HepG2 (cell line): ENCODE measurements around the gene ADAR. TPM values are rescaled to one million over a fixed set of nuclear protein-coding genes. Genes with fewer than 3 reads are reported as not detected.

Experiments used
- ARID2 ChIP-seq: sonication (generic); formaldehyde crosslinking; IDR thresholded peaks from 2 replicates; pipeline ENCODE4 v1.8.1; 2022; ENCODE audit warnings: mild to moderate bottlenecking, missing genetic modification reagents, borderline replicate concordance
- HIVEP1 ChIP-seq: sonication (generic); formaldehyde crosslinking; IDR thresholded peaks from 2 replicates; pipeline ENCODE4 v1.4.0; 2020; ENCODE audit warnings: mild to moderate bottlenecking, missing genetic modification reagents
- HNRNPK ChIP-seq: fragments of 200-400 bp; formaldehyde crosslinking; IDR thresholded peaks from 2 replicates; pipeline ENCODE4 v1.6.1; 2018; ENCODE audit warnings: low read length, low read depth, moderate library complexity, mild to moderate bottlenecking; ENCODE audit not compliant: poor library complexity, severe bottlenecking
- KDM2A ChIP-seq: sonication (generic); formaldehyde crosslinking; IDR thresholded peaks from 2 replicates; pipeline ENCODE4 v1.4.0; 2020; ENCODE audit warnings: low read depth, missing genetic modification reagents, borderline replicate concordance
- MXD4 ChIP-seq: IDR thresholded peaks from 2 replicates; pipeline ENCODE4 v1.6.1; 2016; ENCODE audit warnings: mild to moderate bottlenecking, missing biosample characterization, missing genetic modification reagents
- NONO ChIP-seq, 2 experiments: fragments of 450-650 bp in 1 of 2; sonication (generic) in 1 of 2; formaldehyde crosslinking in 1 of 2; IDR thresholded peaks in 1 of 2; conservative IDR thresholded peaks in 1 of 2; 2 replicates each; pipeline versions ENCODE4 v1.6.1 to v1.8.0; 2017 to 2022; ENCODE audit warnings: mild to moderate bottlenecking in 1 of 2, missing genetic modification reagents in 1 of 2, moderate library complexity in 1 of 2
- RAD21 ChIP-seq: fragments of 450-650 bp; formaldehyde crosslinking; IDR thresholded peaks from 2 replicates; pipeline ENCODE4 v1.5.0; 2020; ENCODE audit warnings: mild to moderate bottlenecking
- SMC3 ChIP-seq: IDR thresholded peaks from 2 replicates; pipeline ENCODE4 v1.6.1; 2011; ENCODE audit warnings: low read length, improper control_type of control experiment
- THAP11 ChIP-seq: IDR thresholded peaks from 2 replicates; pipeline ENCODE4 v1.6.1; 2016; ENCODE audit warnings: missing biosample characterization, missing genetic modification reagents
- ZFAT ChIP-seq: sonication (generic); formaldehyde crosslinking; conservative IDR thresholded peaks from 2 replicates; pipeline ENCODE4 v1.8.1; 2023; ENCODE audit warnings: missing genetic modification reagents, inconsistent platforms
- ZFP37 ChIP-seq: sonication (generic); formaldehyde crosslinking; IDR thresholded peaks from 2 replicates; pipeline ENCODE4 v1.4.0; 2020; ENCODE audit warnings: missing genetic modification reagents, borderline replicate concordance
- ZNF44 ChIP-seq: sonication (generic); formaldehyde crosslinking; IDR thresholded peaks from 2 replicates; pipeline ENCODE4 v1.5.1; 2020; ENCODE audit warnings: mild to moderate bottlenecking, missing genetic modification reagents
- ZNF607 ChIP-seq: sonication (generic); formaldehyde crosslinking; IDR thresholded peaks from 2 replicates; pipeline ENCODE4 v1.5.1; 2020; ENCODE audit warnings: missing genetic modification reagents, mild to moderate bottlenecking, borderline replicate concordance
- polyA plus RNA-seq, 8 experiments: library from polyadenylated mRNA; depleted of rRNA in 3 of 8; stranded (reverse) in 7 of 8; unstranded in 1 of 8; fragments of >200 nt; fragmentation: Illumina TruSeq in 4 of 8; extraction: Trizol in 4 of 8; gene quantifications; 2 replicates each; pipeline versions ENCODE4 v1.2.1 to v1.2.3, GENCODE V29; 2011 to 2016; ENCODE audit warnings: low read depth in 4 of 8, missing spikeins in 1 of 8, mixed read lengths in 1 of 8; ENCODE audit not compliant: insufficient read depth in 1 of 8
- total RNA-seq, 5 experiments: library from RNA; depleted of rRNA; stranded (reverse); fragments of >200 nt; fragmentation: Illumina TruSeq; extraction: Trizol; gene quantifications; 2 replicates each; pipeline ENCODE4 v1.2.3, GENCODE V29; 2016; ENCODE audit warnings: low read depth in 1 of 5
- TF ChIP-seq, protein P1 (sequence below): sonication (generic); formaldehyde crosslinking; IDR thresholded peaks from 2 replicates; pipeline ENCODE4 v1.4.0; 2020; ENCODE audit warnings: missing genetic modification reagents
- TF ChIP-seq, protein P2 (sequence below): sonication (generic); formaldehyde crosslinking; IDR thresholded peaks from 2 replicates; pipeline ENCODE4 v1.5.1; 2020; ENCODE audit warnings: missing genetic modification reagents, mild to moderate bottlenecking, borderline replicate concordance
- TF ChIP-seq, protein P3 (sequence below): sonication (generic); formaldehyde crosslinking; IDR thresholded peaks from 2 replicates; pipeline ENCODE4 v1.4.0; 2020; ENCODE audit warnings: missing genetic modification reagents
- TF ChIP-seq, protein P4 (sequence below): sonication (generic); formaldehyde crosslinking; IDR thresholded peaks from 2 replicates; pipeline ENCODE4 v1.8.0; 2022; ENCODE audit warnings: missing genetic modification reagents, mild to moderate bottlenecking, moderate library complexity, borderline replicate concordance
- TF ChIP-seq, protein P5 (sequence below): sonication (generic); formaldehyde crosslinking; IDR thresholded peaks from 2 replicates; pipeline ENCODE4 v1.5.0; 2020; ENCODE audit warnings: mild to moderate bottlenecking, missing genetic modification reagents, moderate library complexity

Gene ADAR
- total and polyA plus RNA-seq, 2 of the 13 experiments (the other 11 are each of a cell fraction or from before 2014, with no cell fraction given) = 70.8 to 86.2 TPM

DNA sequence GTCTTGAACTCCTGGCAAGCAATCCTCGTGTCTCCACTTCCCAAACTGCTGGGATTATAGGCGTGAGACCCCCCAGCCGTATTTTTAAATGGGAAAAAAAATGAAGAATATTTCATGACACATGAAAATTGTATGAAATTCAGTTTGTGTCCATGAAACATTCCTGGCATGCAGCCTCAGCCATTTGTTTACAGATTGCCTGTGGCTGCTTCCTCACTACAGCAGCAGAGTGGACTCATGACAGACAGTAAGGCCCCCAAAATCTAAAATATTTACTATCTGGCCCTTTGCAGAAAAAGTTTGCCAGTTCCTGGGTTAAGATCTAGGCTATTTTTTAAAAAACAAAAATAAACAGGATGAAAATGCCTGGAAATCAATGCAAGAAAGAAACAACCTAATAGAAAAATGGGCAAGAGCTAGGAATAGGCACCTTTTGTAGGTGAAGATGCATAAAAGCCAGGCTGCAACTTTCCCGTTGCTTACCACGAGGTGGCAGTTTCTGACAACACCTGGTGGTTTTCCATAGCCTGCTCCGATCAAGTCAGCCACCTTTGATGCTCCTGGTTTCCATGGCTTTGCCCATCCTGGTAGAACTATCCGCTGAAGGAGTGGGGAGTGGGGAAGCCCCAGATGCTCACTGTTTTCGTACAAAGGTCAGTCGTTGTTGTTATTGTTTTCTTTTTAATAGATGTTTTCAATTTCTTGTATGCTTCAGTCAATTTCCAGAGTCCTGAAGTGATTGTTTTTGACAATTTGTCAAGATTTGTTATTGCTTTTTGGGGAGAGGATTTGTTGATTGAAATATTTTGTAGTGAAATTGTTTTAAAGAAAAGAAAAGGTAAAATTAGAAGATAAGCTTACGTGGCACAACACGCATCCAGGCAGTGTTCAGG is 73.8 kb downstream of the ADAR start (continued):
- TF ChIP-seq, protein P1, sequence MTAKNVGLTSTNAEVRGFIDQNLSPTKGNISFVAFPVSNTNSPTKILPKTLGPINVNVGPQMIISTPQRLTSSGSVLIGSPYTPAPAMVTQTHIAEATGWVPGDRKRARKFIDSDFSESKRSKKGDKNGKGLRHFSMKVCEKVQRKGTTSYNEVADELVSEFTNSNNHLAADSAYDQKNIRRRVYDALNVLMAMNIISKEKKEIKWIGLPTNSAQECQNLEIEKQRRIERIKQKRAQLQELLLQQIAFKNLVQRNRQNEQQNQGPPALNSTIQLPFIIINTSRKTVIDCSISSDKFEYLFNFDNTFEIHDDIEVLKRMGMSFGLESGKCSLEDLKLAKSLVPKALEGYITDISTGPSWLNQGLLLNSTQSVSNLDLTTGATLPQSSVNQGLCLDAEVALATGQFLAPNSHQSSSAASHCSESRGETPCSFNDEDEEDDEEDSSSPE (CRISPR knock-in tag) = no peak
- TF ChIP-seq HNRNPK (no peak), ARID2 (no peak), MXD4 (CRISPR knock-in tag) (no peak), ZNF607 (CRISPR knock-in tag) (no peak), HIVEP1 (no peak), ZNF44 (CRISPR knock-in tag) (no peak), RAD21 (CRISPR knock-in tag) (peak; percentile 49; the same call in 1 of the 2 replicates), SMC3 (peak; percentile 87), THAP11 (CRISPR knock-in tag) (no peak), KDM2A (CRISPR knock-in tag) (peak; percentile 29; the same call in 1 of the 2 replicates), NONO (IDR thresholded peaks at IDR 0.05) (no peak), NONO (CRISPR knock-in tag; conservative IDR thresholded peaks at IDR 0.05) (no peak), ZFP37 (CRISPR knock-in tag) (no peak), ZFAT (no peak)
- TF ChIP-seq, protein P2, sequence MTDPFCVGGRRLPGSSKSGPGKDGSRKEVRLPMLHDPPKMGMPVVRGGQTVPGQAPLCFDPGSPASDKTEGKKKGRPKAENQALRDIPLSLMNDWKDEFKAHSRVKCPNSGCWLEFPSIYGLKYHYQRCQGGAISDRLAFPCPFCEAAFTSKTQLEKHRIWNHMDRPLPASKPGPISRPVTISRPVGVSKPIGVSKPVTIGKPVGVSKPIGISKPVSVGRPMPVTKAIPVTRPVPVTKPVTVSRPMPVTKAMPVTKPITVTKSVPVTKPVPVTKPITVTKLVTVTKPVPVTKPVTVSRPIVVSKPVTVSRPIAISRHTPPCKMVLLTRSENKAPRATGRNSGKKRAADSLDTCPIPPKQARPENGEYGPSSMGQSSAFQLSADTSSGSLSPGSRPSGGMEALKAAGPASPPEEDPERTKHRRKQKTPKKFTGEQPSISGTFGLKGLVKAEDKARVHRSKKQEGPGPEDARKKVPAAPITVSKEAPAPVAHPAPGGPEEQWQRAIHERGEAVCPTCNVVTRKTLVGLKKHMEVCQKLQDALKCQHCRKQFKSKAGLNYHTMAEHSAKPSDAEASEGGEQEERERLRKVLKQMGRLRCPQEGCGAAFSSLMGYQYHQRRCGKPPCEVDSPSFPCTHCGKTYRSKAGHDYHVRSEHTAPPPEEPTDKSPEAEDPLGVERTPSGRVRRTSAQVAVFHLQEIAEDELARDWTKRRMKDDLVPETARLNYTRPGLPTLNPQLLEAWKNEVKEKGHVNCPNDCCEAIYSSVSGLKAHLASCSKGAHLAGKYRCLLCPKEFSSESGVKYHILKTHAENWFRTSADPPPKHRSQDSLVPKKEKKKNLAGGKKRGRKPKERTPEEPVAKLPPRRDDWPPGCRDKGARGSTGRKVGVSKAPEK (CRISPR knock-in tag) = no peak
- TF ChIP-seq, protein P3, sequence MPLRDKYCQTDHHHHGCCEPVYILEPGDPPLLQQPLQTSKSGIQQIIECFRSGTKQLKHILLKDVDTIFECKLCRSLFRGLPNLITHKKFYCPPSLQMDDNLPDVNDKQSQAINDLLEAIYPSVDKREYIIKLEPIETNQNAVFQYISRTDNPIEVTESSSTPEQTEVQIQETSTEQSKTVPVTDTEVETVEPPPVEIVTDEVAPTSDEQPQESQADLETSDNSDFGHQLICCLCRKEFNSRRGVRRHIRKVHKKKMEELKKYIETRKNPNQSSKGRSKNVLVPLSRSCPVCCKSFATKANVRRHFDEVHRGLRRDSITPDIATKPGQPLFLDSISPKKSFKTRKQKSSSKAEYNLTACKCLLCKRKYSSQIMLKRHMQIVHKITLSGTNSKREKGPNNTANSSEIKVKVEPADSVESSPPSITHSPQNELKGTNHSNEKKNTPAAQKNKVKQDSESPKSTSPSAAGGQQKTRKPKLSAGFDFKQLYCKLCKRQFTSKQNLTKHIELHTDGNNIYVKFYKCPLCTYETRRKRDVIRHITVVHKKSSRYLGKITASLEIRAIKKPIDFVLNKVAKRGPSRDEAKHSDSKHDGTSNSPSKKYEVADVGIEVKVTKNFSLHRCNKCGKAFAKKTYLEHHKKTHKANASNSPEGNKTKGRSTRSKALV = no peak
- TF ChIP-seq, protein P4, sequence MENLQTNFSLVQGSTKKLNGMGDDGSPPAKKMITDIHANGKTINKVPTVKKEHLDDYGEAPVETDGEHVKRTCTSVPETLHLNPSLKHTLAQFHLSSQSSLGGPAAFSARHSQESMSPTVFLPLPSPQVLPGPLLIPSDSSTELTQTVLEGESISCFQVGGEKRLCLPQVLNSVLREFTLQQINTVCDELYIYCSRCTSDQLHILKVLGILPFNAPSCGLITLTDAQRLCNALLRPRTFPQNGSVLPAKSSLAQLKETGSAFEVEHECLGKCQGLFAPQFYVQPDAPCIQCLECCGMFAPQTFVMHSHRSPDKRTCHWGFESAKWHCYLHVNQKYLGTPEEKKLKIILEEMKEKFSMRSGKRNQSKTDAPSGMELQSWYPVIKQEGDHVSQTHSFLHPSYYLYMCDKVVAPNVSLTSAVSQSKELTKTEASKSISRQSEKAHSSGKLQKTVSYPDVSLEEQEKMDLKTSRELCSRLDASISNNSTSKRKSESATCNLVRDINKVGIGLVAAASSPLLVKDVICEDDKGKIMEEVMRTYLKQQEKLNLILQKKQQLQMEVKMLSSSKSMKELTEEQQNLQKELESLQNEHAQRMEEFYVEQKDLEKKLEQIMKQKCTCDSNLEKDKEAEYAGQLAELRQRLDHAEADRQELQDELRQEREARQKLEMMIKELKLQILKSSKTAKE (CRISPR knock-in tag) = no peak
- TF ChIP-seq, protein P5, sequence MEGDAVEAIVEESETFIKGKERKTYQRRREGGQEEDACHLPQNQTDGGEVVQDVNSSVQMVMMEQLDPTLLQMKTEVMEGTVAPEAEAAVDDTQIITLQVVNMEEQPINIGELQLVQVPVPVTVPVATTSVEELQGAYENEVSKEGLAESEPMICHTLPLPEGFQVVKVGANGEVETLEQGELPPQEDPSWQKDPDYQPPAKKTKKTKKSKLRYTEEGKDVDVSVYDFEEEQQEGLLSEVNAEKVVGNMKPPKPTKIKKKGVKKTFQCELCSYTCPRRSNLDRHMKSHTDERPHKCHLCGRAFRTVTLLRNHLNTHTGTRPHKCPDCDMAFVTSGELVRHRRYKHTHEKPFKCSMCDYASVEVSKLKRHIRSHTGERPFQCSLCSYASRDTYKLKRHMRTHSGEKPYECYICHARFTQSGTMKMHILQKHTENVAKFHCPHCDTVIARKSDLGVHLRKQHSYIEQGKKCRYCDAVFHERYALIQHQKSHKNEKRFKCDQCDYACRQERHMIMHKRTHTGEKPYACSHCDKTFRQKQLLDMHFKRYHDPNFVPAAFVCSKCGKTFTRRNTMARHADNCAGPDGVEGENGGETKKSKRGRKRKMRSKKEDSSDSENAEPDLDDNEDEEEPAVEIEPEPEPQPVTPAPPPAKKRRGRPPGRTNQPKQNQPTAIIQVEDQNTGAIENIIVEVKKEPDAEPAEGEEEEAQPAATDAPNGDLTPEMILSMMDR (CRISPR knock-in tag) = peak; percentile 81
